Measurements from ENCODE around the gene ACOT11. TPM values are rescaled to one million over a fixed set of nuclear protein-coding genes. Genes with fewer than 3 reads are reported as not detected.

Gene ACOT11
- total and polyA plus RNA-seq, 2 of the 4 experiments (the other 2 are of a cell fraction): 2.5 to 2.7 TPM

DNA sequence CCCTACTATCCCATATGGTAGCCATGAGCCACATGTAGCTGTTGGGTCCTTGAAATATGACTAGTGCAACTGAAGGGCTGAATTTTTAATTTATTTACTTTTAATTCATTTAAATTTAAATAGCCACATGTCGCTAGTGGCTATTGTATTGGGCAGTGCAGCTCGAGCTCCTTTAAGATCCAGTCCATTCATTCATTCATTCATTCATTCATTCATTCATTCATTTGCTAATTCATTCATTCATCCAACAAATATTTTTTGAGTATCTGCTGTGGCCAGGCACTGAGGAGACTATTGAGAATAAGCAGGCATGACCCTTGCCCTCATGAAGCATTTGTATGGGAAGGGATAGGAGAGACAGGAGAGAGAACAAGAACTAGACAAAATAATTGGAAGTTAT is 29.5 kb upstream of the ACOT11 start:
- Histone ChIP-seq H2BK120ac (ENCODE audit: low read depth, low read length) (no peak overlapping the region), H3K18ac (ENCODE audit: low read depth, low read length) (no peak overlapping the region), H3K23ac (ENCODE audit: low read depth, low read length) (no peak overlapping the region), H3K36me3 (ENCODE audit: control insufficient read depth, insufficient read depth, low read length) (no peaks in the 10 kb centered on the region), H2BK5ac (ENCODE audit: low read depth, low read length, poor library complexity, severe bottlenecking) (no peak overlapping the region), H3K56ac (ENCODE audit: extremely low read depth, insufficient read depth, low read length) (no peak overlapping the region), H2AK9ac (replicated peaks; ENCODE audit: low read depth, low read length, poor library complexity) (no peak overlapping the region), H3K14ac (replicated peaks; ENCODE audit: low read depth, low read length) (no peak overlapping the region), H2BK15ac (ENCODE audit: low read depth, low read length) (no peak overlapping the region), H4K91ac (ENCODE audit: insufficient read depth, low read depth, low read length) (no peak overlapping the region), H2AK5ac (ENCODE audit: low read depth, low read length) (no peak overlapping the region), H3K4ac (ENCODE audit: low read depth, low read length) (no peak overlapping the region), H3K4me2 (ENCODE audit: low read depth, low read length) (no peak overlapping the region), H3K79me1 (ENCODE audit: low read depth in 1 of 2, low read length in 2 of 2) (no peaks in the 10 kb centered on the region), H4K20me1 (ENCODE audit: insufficient read depth, low read length) (no peaks in the 10 kb centered on the region), H2BK20ac (ENCODE audit: low read depth, low read length) (no peak overlapping the region), H3K27ac (ENCODE audit: insufficient read depth, low read length) (no peak overlapping the region), H3K9me1 (ENCODE audit: insufficient read depth, low read length) (no peaks in the 10 kb centered on the region), H3K4me1 (ENCODE audit: control insufficient read depth, insufficient read depth, low read length) (no peaks in the 10 kb centered on the region), H3K9me3 (ENCODE audit: control insufficient read depth, insufficient read depth, low read length) (no peaks in the 10 kb centered on the region), H2AFZ (replicated peaks; ENCODE audit: low read length, poor library complexity) (no peak overlapping the region), H3K4me3 (ENCODE audit: insufficient read depth, low read depth, low read length) (no peak overlapping the region), H3K9ac (ENCODE audit: low read depth, low read length) (no peak overlapping the region), H3K27me3 (ENCODE audit: control insufficient read depth, insufficient read depth, low read length) (peaks cover 14% of the 10 kb centered on the region), H4K5ac (ENCODE audit: low read depth, low read length) (no peak overlapping the region), H4K8ac (ENCODE audit: low read depth in 2 of 2, low read length in 2 of 2) (no peak overlapping the region)
- ATAC-seq (ENCODE audit: low read depth) (no peak), DNase-seq (no peak)
- intact Hi-C loops (cut with micrococcal nuclease) (no loop called here), dilution Hi-C loops (cut with HindIII; ENCODE audit: low sequenced_read_pairs, unreplicated experiment) (no loop called here), in situ Hi-C loops (cut with MboI; ENCODE audit: low sequenced_read_pairs) (no loop called here)
- BruUV-seq (replicated peaks): no TSS peak
- no peak for TF ChIP-seq CEBPB (IDR thresholded peaks at IDR 0.05; ENCODE audit: low read depth, low read length)
- TF ChIP-seq, protein P1, sequence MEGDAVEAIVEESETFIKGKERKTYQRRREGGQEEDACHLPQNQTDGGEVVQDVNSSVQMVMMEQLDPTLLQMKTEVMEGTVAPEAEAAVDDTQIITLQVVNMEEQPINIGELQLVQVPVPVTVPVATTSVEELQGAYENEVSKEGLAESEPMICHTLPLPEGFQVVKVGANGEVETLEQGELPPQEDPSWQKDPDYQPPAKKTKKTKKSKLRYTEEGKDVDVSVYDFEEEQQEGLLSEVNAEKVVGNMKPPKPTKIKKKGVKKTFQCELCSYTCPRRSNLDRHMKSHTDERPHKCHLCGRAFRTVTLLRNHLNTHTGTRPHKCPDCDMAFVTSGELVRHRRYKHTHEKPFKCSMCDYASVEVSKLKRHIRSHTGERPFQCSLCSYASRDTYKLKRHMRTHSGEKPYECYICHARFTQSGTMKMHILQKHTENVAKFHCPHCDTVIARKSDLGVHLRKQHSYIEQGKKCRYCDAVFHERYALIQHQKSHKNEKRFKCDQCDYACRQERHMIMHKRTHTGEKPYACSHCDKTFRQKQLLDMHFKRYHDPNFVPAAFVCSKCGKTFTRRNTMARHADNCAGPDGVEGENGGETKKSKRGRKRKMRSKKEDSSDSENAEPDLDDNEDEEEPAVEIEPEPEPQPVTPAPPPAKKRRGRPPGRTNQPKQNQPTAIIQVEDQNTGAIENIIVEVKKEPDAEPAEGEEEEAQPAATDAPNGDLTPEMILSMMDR (conservative IDR thresholded peaks at IDR 0.05; ENCODE audit: low read depth, low read length): no peak
- no peak for TF ChIP-seq RCOR1 (IDR thresholded peaks at IDR 0.05; ENCODE audit: insufficient replicate concordance, low read length)
- no peak for TF ChIP-seq NFE2L2 (IDR thresholded peaks at IDR 0.05; ENCODE audit: low read depth, low read length)
- no peak for TF ChIP-seq MAZ (IDR thresholded peaks at IDR 0.05; ENCODE audit: borderline replicate concordance, low read depth, low read length)
- ChIA-PET CTCF (interaction anchor here (1.1 kb wide), 1 partner anchor 16 kb away, joined by 3 read pairs; no protein-coding TSS in a partner anchor), POLR2A (ENCODE audit: unreplicated experiment) (no interaction called here)
- no CpG with 5 or more reads among the region's 2 CpGs for WGBS, 2 experiments (ENCODE audit: extremely low coverage in 2 of 2, insufficient read length in 1 of 2)
